ENCODE results near the gene ING5.

Gene ING5

GRCh38 chr2:241777170-241777685 lies 75.4 kb downstream of the ING5 start:
- H3K27ac ChIP-seq, result no peak overlapping the region
- H3K9me3 ChIP-seq (ENCODE audit: control insufficient read depth, low read length), result no peaks in the 10 kb centered on the region
- H3K79me2 ChIP-seq, result no peaks in the 10 kb centered on the region
- H3K36me3 ChIP-seq (ENCODE audit: control insufficient read depth, insufficient read depth, low read length), result no peaks in the 10 kb centered on the region
- H3K4me2 ChIP-seq (ENCODE audit: low read length), result no peak overlapping the region
- H3K4me3 ChIP-seq (ENCODE audit: low read depth, low read length), result no peak overlapping the region
- H3K4me1 ChIP-seq, result peaks cover 4% of the 10 kb centered on the region
- H3K9ac ChIP-seq, result no peak overlapping the region
- H2AFZ ChIP-seq, result no peak overlapping the region
- TF ChIP-seq CTCF (IDR thresholded peaks at IDR 0.05), result no peak
- no peaks in the 10 kb centered on the region for H3K27me3 ChIP-seq (ENCODE audit: control insufficient read depth, insufficient read depth, low read length)

- Histone ChIP-seq H3K4me3 (ENCODE audit: low read depth, low read length) (no peak overlapping the region), H3K27ac (no peak overlapping the region), H2AFZ (no peak overlapping the region), H3K4me2 (ENCODE audit: low read length) (no peak overlapping the region), H3K36me3 (ENCODE audit: control insufficient read depth, insufficient read depth, low read length) (no peaks in the 10 kb centered on the region), H3K9ac (no peak overlapping the region), H3K4me1 (no peaks in the 10 kb centered on the region), H3K27me3 (ENCODE audit: control insufficient read depth, insufficient read depth, low read length) (no peaks in the 10 kb centered on the region), H3K79me2 (no peaks in the 10 kb centered on the region), H3K9me3 (ENCODE audit: control insufficient read depth, low read length) (no peaks in the 10 kb centered on the region)
- TF ChIP-seq CTCF (IDR thresholded peaks at IDR 0.05), result no peak
These were observed 76.1 kb downstream of the ING5 start for GRCh38 chr2:241777686-241778627.

Data from parathyroid adenoma (tissue), 2 donors.